Non-pigmented ciliary epithelial cell (primary cell): ENCODE data around the gene SRRM4.
"Not testable (repeated sequence)": the region's sequence is repeated elsewhere in the genome, so short reads cannot be mapped to it uniquely, and the experiment has no call there.

Experiments
- DNase-seq: peaks from one replicate; pipeline ENCODE4 v3.0.0-alpha.2; 2010; ENCODE audit warnings: low read depth

SRRM4 gene

DNA sequence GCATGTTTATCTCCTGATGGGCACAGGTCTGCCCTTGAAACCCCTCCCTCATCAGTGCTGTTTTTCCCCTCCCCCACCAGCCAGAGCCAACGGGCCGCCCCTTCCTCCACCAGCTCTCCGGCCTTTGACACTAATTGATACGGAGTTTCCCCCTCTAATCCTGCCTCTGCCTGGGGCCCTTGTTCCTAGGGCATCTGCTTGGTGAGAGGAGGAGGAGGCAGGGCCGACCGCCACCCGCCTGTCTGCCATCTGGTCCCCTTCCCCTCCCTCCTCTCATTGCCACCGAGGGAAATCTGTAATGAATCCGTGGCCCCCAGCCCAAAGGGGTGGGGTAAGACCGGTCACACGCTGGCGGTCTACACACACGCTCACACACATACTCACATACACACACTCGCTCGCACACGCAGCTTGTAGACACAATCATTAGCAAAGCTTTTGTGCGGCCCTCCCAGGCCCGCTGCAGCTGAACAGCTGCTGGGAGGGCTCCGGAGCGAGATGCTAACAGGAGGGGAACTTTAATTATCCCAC is 27.4 kb downstream of the SRRM4 start:
- DNase-seq: no peak

DNA sequence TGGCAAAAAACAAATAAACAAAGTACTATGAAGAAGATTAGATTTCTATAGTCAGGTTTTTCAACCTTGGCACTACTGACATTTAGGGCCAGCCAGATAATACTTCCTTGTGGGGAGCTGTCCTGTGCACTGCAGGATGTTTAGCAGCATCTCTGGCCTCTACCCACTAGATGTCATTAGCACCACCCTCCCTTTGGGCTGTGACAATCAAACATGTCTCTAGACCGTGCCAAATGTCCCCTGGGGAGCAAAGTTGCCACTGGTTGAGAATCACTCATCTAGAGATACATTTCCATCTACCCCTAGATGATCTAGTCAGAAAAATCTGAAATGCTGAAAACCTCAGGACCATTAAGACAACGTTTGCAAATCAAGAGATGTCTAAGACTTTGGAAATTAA is 29.9 kb downstream of the SRRM4 start:
- no peak for DNase-seq

DNA sequence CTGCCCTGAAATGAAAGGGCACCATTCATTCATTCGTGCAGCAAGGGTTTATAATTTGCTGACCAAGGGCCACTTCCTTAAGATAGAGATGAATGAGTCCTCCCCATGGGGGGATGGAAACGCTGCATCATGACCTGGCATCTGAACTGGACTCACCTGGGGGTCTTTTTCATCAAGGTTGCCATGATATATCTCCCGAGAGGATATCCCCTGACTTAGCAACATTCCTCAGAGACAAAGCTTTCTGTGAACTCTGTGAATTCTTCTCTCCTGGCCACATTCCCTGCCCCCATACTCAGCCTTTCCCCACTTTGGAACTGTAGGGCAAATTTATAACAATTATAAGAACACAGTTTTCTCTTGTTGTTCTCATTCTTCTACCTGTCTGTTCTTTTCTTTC is 30.8 kb downstream of the SRRM4 start:
- no peak for DNase-seq

DNA sequence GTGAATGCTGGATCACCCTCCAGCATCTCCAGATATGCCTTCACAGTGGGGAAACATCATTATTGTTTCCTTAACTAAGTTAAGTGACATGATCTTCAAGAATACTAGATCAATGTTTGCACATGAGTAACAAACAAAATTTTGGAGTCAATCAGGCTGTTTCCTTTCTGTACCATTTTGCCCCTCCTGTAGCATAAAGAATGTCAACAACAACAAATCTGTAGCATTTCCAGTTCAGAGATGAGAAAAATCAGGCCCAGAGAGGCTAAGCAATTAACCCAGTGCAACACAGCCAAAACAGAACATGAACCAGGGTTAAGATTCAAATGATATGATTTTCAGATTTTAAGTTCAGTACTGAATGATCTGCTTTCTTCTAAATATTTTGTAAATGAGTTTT is 31.7 kb downstream of the SRRM4 start:
- DNase-seq: no peak

DNA sequence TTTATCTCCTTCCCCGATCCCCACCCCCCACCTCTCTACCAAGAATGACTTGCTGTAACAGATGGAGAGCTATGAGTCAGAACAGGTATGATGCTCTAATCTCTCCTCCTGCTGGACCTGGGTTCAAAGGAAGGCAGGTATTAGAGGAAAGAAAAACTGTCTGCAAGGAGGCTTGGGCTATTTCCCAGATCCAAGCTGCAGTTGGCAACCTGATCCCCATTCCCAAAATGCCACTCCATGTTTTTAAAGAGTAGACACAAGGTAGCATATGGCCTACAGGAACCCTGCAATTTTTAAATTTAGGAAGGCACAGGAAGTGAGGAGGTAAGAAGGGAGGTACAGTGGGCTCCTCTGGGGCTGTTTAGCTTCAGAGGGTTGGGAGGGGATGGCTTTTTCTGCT is 33.0 kb downstream of the SRRM4 start:
- DNase-seq: no peak

DNA sequence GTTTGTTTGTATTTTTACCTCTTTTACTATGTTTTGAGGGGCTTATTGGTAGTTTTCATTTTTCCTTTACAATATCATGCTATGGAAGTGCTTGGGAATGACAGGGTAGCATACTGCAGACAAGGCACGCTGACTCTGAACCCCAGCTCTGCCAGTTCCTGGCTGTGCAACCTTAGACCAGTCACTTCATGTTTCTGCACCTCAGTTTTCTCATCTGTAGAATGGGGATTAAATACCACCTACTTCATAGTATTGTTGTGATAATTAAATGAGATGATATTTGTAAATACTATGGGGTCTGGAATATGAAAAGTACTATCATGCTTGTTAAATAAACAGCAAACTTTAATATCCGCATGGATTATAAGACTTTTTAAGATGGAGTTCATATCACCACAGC is 35.4 kb downstream of the SRRM4 start:
- DNase-seq: no peak

DNA sequence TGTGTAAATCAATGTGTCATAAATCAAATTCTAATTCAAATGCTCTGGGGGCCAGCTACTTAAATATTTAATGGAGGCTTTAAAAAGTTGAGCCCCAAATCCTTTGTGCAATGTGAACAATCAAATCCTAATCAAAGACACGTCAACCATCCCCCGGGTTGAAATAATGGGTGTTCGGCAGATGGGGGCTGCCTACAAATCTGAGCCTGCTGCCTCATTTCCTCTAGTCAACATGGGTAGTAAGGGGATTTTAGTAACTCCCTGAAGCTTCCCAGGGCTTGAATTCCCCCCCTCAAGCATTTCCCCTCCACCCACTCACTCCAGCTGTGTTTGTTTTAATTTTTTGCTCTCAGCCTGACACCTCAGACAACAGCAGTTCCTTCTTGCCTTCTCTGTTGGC is 37.8 kb downstream of the SRRM4 start:
- DNase-seq: no peak

DNA sequence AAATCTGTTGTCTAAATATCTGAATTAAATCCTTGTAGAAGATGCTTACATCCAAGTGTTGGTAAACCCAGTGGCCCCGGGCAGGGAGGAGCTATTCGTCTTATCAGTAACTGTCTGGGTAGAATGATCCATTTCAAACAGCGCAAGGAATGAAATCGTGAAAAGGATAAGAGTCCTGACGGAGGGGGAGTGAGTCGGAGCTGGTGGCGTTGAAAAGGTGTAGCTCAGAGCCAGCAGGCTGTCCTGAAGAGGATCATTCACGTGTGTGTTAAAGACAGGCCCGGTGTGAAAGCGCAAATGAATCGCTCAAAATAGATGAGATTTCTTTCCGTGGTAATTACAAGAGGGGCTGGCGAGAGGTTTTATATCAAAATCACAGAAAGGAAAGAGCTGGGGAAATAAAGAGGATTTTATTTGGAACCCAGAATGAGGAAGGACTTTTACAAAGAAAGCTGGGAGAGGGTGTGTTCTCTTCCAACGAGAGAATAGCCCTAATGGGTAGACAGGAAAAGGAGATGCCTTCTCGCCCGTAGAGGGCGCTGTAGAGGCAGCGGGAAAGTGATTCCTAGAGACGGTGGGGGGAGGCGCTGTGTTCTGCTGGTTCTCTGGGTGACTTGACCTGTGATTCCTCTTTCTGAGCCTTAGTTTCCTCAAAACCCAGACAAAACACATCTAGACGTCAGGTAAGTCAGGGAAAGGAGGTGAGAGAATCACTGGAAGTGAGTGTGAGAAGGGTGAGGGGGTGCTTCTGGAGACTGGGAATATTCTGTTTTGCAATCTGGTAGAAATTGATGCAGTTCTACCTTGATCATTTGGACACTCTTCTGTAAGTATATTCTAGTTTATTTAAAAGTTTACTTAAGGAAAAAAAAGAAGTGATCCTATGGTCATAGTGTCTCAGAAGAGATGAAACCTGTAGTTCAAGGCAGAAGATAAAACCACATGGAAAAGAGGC is 39.3 kb downstream of the SRRM4 start:
- DNase-seq: no peak

DNA sequence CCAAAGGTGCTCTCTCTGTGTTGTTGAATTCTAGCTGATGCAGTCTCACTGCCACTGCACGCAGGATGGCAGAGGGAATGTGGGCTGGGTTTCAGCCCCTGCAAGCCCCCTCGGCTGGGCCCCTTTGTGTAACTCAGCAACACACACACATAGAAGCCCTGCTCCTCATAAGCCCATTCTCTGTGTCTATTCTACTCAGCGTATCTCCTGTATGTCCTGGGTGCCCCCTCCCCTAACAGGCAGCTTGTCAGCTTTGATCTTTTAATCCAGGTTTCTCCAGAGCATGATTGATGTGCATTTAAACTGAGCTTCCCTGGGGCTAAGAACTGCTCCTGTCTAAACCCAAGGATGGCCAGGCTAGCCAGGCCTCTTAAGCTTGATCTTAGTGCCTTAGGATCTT is 43.0 kb downstream of the SRRM4 start:
- no peak for DNase-seq

DNA sequence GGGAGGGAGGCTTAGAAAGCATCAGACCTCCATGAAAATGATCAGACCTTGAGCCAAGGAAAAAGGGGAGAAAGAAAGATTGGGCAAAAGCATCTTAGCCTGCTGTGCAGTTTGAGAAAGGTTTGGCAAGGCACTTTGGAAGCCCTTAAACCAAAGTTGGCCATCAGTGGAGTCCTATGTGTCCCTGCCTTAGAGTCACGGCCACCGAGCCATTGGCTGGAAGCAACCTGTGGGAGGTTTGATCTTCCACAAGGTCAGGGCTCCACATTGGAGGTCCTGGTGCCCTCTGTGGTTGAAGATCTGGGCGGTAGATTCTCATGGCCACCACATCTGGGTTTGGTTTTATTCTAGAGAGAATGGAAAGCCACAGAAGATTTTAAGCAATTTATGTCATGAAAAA is 44.4 kb downstream of the SRRM4 start:
- DNase-seq: no peak

DNA sequence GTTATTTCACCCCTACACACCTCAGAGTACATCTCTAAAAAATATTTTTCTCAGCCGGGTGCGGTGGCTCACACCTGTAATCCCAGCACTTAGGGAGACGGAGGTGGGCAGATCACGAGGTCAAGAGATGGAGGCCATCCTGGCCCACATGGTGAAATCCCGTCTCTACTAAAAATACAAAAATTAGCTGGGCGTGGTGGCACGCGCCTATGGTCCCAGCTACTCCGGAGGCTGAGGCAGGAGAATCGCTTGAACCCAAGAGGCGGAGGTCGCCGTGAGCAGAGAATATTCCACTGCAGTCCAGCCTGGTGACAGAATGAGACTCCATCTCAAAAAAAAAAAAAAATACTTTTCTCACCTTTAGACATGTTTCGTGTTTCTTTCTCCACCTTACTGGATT is 52.0 kb downstream of the SRRM4 start:
- not testable (repeated sequence) for DNase-seq

DNA sequence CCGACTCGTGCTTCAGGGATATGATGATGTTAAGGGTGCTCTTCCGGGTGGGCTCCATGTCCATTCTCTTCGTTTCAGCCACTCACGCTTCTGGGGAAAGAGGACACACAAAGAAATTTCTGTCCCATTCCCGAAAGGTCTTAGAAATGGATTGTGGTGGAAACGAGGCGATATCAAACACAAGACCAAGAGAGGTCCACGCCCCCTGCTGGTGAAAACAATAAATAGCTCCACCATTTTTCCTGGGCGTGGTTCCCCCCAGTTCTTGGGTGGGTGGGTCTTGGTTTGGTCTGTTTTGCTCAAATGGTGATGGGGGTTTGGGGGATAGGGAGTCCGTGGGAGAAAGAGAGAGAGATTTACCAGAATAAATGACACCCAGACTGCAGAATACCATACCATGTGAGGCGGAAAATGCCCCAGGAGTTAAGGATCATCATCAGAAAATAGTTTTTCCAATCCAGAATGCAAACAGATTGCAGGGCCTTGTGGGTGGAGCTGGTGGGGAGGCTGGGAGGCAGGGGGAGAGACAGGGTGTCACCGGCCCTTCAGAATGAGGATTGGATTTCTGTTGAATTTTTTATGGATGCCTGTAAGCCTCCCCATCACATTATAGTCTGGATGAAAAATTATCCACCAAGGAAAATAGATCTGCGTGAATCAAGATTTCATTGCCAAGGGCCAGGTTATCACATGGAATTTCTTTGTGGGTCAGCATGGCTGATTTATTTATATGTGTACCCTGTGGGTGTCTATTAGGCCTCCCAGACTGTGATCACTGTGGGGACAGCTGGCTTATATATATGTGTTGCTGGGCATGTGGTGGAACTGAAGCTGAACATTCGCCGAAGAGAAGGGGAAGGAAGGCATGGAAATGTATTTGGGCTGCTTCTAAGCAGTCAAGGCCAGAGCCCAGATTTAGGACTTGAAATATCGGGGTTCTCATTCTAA is 55.8 kb downstream of the SRRM4 start:
- no peak for DNase-seq

DNA sequence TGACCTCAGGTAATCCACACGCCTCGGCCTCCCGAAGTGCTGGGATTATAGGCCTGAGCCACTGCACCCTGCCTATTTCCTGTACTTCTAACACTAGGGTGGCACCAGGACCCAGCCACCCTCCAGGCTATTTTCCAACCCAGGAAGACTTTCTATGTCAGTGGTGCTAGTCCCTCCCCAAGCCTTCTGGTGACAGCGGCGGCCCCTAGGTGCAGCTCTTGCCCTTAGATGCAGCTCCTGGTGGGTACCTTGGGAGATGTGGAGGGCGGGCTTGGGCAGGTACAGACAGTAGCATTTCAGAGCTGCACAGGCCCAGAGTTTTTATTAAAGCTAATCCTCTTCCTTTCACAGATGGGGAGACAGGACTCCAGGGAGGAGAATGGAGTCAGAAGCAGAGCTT is 62.8 kb downstream of the SRRM4 start:
- DNase-seq: no peak

DNA sequence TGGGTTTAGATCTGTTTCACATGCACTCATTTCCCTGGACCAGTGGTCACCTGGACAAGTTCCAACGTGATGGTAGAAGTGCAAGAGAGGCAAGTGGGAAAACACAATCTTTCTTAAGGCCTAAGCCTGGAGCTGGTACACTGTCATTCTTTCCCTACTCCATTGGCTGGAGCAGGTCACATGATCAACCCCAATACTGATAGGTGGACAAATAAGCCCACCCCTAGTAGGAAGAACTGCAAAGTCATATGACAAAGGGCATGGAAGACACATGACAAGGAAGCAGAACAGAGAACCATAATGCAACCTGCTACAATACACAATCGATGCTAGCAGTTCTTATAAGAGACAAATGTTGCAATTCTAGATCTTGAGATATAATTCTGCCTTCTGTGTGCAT is 66.3 kb downstream of the SRRM4 start:
- DNase-seq: no peak

DNA sequence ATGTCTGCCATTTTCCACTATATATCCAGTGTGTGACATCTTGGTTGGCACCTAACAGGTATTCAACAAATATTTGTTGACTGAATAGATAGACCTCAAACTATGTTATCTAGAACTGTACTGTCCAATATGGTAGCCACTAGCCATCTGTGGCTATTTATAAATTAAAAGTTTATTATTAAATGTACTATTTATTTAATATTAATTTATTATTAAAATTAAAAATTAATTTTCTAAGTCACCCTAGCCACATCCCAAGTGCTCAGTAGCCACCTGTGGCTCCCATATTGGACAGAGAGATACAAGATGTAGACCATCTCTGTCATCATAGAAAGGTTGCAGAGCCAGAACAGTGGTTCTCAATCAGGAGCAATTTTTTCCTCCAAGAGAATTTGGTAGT is 69.3 kb downstream of the SRRM4 start:
- DNase-seq: no peak

DNA sequence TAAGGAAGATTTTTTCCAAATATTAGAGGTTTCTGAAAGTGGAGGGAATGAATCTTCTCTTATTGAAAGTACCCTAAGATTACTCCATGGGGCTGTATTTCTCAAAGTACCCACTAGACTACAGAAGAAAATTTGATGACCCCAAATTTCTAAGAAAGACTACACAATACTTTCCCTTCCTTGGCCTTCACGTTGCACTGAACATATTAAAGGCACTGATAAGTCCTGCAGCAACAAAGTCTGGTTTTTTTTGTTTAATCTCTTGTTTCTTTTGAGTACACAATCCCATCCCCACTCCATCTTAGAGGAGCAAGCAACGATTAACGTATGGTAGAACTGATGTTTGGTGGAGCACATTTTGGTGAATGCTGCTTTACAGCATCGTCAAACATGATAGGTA is 70.1 kb downstream of the SRRM4 start:
- no peak for DNase-seq

DNA sequence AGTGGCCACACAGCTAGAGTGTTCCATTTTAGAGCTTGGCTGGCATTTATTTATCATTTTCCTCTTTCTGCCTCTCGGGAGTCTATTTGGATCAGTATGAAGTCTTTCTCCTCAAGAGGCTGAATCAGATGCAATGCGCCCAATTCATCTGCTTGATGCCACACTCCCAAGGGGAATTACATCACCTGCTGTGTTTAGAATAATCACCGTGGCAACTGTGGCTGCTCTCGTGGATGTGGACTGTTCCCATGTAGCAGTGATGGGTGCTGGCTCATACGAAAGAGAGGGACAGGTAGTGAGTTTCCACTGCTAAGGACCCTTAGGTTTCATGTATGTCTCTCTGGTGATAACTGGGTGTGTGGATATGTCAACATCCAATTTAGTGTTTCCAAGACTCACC is 70.7 kb downstream of the SRRM4 start:
- DNase-seq: no peak

DNA sequence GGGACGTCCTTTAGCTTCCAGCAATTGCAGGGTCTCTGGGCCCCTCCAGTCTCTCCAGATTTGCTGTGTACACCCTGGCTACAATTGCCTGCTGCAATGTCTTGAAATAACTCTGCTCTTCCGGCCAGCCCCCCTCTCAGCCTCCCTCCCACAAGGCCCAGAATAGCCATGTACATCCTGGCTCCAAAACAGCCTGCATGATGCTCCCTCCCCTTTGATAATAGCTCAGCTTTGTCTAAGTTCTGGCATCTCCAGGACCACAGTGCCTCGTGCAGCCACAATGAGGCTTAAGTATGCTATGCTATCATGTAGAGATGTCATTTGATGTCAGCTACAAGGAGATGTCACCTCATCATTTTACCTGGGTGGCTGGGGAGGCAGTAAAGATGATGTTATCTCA is 74.6 kb downstream of the SRRM4 start:
- DNase-seq: no peak

DNA sequence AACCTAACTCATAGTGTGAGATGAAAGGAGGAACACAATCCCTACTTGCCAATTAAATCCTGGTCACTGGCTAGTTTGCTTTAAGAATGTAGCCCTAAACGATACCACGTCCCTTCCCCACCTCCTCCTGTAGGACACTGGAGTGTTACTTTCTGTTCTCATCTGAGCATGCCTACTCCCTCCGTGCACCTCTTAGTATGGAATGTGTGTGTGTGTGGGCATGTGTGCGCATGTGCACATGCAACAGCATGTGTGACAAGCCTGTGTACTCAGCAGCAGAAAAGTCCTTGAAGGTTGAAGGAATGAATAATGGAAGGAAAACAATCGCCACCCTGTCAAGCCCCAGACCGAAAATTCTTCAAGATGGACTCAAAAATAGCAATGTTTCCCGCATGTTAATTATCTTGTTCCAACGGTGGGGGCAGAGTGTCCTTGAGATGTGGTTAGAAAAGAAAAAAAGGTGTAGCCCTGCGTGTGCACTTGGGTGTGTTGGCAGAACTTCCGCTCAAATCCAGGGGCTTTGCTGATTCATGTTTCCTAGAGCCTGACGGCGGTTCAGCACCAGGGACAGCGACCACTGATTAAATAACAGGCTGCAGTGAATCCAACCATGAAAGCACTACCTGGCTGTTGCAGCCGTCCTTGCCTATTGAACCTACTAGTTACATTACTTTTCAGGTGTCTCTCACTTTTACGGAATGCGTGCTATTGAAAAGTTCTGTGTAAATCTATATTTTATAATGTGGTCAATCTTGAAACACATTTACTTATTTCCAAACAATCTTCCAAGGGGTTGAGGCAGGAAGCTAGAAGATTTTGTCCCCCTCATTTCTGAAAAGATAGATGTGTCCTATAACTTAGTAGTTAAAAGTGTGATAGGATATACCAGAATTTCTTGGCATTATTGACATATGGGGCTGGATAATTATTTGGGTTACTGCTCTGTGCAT is 79.8 kb downstream of the SRRM4 start:
- DNase-seq: no peak

DNA sequence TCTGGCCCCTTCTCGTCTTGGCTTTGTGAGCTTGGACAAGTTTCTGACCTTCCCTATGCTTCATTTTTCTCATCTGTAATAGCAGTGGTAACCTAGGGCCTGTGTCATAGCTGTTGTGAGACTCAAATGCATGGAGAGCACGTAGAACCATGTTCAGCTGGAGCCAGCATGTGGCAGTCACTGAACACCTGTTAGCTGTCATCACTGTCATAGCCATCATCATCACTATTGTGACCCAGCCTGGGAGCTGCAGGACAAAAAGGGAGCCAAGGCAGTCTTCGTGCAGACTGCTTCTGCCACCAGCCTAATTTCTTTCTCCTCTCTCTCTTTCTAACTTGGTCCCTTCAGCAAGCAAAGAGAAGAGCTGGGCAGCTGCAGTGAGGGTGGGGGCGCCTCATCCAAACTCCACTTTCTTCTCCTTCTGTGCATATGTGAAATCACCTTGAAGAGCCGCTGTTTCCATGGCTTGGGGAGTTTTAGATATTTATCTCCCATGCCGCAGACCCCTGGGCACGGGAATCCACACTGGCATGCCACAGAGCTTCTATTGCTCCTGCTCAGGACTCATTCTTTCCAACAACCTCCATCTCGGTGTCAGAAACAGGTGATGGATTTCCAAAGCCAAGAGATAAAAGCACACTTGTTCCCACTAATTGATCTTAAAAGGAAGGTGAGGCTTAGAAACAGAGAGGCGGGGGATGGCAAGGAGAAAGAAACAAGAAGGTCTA is 87.0 kb downstream of the SRRM4 start:
- DNase-seq: no peak

DNA sequence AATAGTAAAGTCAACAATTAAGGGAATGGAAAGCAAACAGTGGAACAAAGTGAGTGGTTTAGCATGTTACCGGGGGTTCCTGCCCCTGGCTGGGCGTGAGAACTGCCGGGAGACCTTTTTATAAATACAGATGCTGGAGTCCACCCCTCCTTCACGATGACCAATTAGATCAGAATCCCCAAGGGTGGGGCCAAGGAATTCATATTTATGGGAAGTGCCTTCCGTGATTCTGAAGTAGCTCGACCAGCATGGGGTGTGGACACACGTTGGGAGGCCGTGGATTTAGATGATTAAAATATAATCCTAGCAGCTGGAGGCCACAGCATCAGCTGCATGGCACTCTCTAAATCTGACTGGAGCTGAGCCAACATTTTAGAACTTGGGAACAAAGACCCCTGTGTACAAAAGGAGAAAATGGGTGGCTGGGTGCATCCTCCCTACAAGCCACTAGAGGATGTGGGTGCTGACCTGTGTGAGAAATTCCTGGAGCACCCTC is 87.9 kb downstream of the SRRM4 start:
- no peak for DNase-seq
